22Rv1 (cell line): ENCODE data around the gene DBNL.

ENCODE experiments used
- H3K27ac ChIP-seq: fragments of 450-650 bp; 2 replicates; pipeline ENCODE4 v1.5.1; 2017
- ZFX ChIP-seq: fragments of 450-650 bp; IDR thresholded peaks from 2 replicates; pipeline ENCODE4 v1.6.1; 2017; ENCODE audit warnings: antibody characterized with exemption, borderline replicate concordance
- TF ChIP-seq, protein P1 (sequence below): fragments of 450-650 bp; IDR thresholded peaks from 2 replicates; pipeline ENCODE4 v1.5.1; 2017; ENCODE audit warnings: mild to moderate bottlenecking

The DBNL gene

DNA sequence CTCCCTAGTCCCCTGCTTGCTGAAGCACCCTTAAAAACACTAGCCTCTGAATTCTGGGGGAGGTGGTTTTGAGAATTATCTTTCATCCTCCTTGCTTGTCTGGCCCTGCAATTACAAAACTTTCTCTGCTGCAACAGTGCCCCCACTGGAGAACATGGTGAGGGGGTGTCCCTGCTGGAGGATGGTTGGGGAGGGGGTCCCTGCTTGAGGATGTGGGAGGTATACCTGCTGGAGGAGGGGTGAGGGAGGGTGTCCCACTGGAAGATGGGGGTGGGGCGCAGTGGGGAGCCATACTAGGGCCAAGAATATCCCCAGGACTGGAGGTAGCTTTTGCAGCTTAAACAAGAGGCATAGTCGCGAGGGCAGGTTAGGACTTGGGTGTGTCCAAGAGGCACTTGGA, 41.0 kb downstream of the DBNL start:
- no peak overlapping the region for H3K27ac ChIP-seq
- TF ChIP-seq, protein P1, sequence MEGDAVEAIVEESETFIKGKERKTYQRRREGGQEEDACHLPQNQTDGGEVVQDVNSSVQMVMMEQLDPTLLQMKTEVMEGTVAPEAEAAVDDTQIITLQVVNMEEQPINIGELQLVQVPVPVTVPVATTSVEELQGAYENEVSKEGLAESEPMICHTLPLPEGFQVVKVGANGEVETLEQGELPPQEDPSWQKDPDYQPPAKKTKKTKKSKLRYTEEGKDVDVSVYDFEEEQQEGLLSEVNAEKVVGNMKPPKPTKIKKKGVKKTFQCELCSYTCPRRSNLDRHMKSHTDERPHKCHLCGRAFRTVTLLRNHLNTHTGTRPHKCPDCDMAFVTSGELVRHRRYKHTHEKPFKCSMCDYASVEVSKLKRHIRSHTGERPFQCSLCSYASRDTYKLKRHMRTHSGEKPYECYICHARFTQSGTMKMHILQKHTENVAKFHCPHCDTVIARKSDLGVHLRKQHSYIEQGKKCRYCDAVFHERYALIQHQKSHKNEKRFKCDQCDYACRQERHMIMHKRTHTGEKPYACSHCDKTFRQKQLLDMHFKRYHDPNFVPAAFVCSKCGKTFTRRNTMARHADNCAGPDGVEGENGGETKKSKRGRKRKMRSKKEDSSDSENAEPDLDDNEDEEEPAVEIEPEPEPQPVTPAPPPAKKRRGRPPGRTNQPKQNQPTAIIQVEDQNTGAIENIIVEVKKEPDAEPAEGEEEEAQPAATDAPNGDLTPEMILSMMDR, result peak; percentile 43
- TF ChIP-seq ZFX, result no peak

DNA sequence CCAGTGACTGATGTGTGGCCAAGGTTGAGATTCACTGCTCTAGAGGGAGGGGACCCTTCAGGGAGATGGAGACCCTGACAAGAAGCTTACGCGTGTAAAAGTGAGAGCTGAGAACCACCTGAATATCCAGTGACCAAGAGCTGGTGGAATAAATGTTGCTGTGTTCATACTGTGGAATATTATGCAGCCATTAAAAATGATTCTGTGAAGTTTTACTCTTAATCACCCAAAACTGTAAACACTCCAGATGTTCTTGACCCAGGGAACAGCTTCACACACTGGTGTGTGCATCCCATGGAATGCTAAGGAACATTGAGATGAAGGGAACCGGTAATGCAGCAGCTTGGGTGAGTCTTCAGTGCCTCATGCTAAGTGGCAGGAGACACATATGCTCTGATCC, 42.1 kb downstream of the DBNL start:
- TF ChIP-seq, protein P1, result no peak
- no peak for TF ChIP-seq ZFX
- no peak overlapping the region for H3K27ac ChIP-seq

DNA sequence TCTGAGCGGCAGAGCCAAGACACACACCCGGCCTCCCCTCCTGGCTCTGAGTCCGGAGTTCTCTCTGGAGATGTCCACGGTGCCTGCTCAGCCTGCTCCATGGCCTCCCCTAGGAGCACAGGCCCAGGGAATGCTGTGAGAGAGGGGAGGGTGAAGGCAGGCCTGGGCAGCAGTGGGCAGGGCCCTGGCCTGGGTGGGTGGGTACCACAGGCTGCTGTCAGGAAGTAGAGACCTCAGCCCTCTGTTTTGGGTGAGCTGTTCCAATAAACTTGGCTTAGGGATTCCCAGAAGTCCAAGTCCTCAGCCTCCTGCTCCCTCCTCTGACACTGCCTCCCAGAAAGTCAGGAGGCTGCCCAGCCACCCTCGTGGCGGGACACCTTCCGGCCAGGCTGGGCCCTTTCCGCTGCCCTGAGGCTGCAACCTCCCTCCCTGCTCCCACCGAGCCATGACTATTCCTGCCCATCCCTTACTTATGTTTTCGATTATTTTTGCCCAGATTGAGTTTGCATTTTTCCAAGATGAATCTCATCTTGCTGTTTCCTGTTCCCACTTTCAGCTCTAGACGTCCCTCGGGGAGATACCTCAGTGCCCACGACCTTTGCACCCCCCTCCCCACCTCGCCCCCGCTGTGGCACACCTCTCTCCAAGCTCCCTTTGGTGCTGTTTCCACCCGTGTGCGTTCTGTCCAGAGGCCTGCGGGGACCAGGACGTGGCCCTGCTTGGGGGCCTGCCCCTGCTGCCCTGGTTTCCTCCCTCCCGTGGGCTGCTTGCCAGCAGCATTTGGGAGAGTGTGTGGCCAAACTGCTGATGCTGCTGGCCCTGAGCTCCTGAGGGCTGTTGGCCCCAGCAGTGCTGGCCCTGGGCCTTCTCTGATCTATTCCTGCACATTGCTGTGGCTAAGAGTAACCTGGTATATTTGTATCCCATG, 43.7 kb downstream of the DBNL start:
- H3K27ac ChIP-seq, result no peak overlapping the region

DNA sequence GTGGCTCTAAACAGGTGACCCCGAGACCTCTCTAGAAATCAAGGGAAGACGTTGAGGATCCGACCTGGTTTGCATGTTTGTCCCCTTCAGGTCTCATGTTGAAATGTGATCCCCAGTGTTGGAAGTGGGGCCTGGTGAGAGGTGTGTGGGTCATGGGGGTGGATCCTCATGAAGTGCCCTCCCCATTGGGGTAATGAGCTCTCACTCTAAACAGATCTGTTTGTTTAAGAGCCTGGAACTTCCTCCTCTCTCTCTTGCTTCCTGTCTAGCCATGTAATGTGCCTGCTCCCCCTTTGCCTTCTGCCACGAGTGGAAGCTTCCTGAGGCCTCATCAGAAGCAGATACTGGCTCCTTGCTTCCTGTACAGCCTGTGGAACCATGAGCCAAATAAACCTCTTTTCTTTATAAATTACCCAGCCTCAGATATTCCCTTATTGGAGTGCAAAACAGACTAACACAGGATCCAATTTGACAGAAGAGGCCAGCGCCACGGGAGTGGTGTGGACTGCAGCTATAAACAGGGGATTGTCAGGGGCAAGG, 48.7 kb downstream of the DBNL start:
- no peak for TF ChIP-seq ZFX
- TF ChIP-seq, protein P1, result no peak
- H3K27ac ChIP-seq, result no peak overlapping the region

More for the DNA sequence above, 43.7 kb downstream of the DBNL start:
- TF ChIP-seq ZFX, result no peak
- TF ChIP-seq, protein P1, result no peak

DNA sequence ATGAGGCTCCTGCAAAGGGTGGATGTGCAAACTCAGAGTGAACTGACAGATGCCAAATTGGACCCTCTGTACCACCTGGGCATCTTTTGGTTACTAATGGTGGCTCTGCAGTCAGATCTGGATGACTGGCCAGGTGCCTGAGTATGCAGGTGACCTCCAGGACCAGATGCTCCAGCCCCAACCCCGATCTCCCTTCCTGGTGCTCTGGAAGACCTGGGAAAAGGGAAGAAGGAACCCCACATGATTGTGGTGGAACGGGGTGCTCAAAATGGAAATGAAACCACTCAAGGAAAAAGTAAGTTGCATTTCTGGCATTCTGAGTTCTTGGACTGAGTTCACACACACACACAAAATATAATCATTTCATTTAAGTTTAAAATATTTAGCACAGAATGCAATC, 49.9 kb downstream of the DBNL start:
- no peak overlapping the region for H3K27ac ChIP-seq
- TF ChIP-seq ZFX, result no peak
- TF ChIP-seq, protein P1, result no peak

DNA sequence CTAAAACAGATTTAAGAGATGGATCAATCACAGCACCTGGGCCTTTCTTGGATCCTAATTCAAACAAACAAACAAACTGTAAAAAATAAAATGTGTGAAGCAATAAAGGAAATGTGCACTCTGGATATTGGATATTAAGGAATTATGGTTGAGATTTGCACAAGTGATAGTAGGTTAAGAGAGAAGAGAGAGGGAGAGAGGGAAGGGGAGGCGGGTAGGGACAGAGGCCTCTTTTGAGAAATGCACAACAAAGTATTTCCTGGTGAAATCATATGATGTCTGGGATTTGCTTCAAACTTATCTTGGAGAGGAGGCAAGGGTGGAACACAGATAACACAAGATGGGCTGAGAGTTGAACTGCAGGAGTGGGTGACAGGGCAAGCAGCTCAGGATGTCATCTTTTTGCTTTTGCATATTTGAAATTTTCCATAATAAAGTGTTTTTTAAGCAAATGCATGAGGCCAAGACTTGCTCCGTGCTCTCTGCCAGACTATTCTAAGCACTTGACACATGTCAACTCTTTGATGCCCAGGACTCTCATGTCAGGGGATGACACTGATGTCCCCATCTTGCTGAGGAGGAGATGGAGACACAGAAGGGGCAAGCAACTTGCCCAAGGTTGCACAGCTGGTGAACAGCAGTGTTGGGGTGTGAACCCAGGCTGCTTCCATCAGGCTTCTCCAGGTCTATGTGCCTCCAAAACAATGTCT, 50.5 kb downstream of the DBNL start:
- no peak for TF ChIP-seq ZFX
- TF ChIP-seq, protein P1, result no peak
- H3K27ac ChIP-seq, result no peak overlapping the region
